ENCODE measurements around the gene SLC26A1. TPM values are rescaled to one million over a fixed set of nuclear protein-coding genes. Genes with fewer than 3 reads are reported as not detected.

The SLC26A1 gene
- total and polyA plus RNA-seq, 2 of the 13 experiments (the other 11 are each of a cell fraction or from before 2014, with no cell fraction given) = 5.4 to 22.9 TPM

DNA sequence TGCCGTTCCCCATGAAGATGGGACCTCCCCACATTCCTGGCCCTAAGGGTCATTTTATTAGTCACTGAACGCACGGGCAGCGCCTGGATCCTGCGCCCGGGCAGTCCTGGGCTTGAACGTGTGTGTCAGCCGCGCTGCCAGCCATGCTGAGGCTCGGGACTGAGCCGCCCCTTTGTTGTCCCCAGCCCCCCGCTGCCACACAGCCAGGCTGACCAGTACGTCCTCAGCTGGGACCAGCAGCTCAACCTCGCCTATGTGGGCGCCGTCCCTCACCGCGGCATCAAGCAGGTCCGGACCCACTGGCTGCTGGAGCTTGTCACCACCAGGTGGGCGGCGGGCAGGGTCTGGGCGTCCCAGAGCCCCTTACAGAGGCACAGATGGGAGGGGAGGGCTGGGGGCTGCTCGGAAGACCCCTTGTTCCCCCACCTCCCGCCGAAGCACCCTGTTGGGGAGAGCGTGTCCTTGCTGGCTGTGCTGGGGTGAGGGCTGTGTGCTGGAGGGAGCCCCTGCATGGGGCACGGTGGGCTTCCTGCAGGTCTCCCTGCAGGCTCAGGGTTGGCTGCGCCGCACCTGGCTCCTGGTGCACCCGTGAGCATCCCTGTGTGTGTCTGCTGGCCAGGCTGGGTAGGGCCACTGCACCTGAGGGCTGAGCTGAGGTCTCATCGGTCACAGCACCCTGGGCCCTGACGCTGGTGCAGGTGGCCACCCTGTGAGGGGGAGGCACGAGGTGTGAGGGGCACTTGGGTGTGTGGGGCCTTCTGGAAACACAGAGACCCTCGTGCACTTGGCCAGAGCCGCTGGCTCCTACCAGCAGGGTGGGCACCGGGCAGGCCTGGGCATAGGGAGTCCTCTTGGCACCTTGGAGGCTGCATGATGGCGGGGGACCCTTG lies 5.3 kb downstream of the SLC26A1 start (continued):
- no peak for TF ChIP-seq EP300 (IDR thresholded peaks at IDR 0.05; ENCODE audit: low read depth in 2 of 2, low read length in 2 of 2)
- TF ChIP-seq EP300 (CRISPR knock-in tag; IDR thresholded peaks at IDR 0.05; ENCODE audit: borderline replicate concordance) = no peak
- TF ChIP-seq ZEB1 (IDR thresholded peaks at IDR 0.05; ENCODE audit: insufficient replicate concordance, low read depth) = no peak
- TF ChIP-seq ZBTB33 (CRISPR knock-in tag; IDR thresholded peaks at IDR 0.05) = peak; percentile 51; the same call in 1 of the 2 replicates
- no peak for TF ChIP-seq TCF7L2 (IDR thresholded peaks at IDR 0.05; ENCODE audit: low read depth, low read length)
- no peak for TF ChIP-seq JARID2 (CRISPR knock-in tag; IDR thresholded peaks at IDR 0.05; ENCODE audit: insufficient replicate concordance)
- TF ChIP-seq MED1 (CRISPR knock-in tag; IDR thresholded peaks at IDR 0.05) = 0 out of 2 replicates have a peak, but pooled peaks have one; percentile 17
- peak; percentile 35; the same call in 1 of the 2 replicates for TF ChIP-seq BORCS8-MEF2B (CRISPR knock-in tag; IDR thresholded peaks at IDR 0.05)
- TF ChIP-seq ZNF605 (CRISPR knock-in tag; IDR thresholded peaks at IDR 0.05) = no peak
- no peak; the same call in 1 of the 2 replicates for TF ChIP-seq ZNF326 (CRISPR knock-in tag; IDR thresholded peaks at IDR 0.05; ENCODE audit: borderline replicate concordance)
- TF ChIP-seq STAT6 (CRISPR knock-in tag; IDR thresholded peaks at IDR 0.05; ENCODE audit: borderline replicate concordance) = no peak
- peak; percentile 18; the same call in 1 of the 2 replicates for TF ChIP-seq UBTF (CRISPR knock-in tag; IDR thresholded peaks at IDR 0.05)
- no peak for TF ChIP-seq ARID4A (CRISPR knock-in tag; IDR thresholded peaks at IDR 0.05; ENCODE audit: borderline replicate concordance)
- no peak for TF ChIP-seq FIP1L1 (IDR thresholded peaks at IDR 0.05; ENCODE audit: borderline replicate concordance, insufficient read depth, low read depth, low read length)
- no peak for TF ChIP-seq ZNF607 (CRISPR knock-in tag; IDR thresholded peaks at IDR 0.05; ENCODE audit: borderline replicate concordance)
- TF ChIP-seq ZNF549 (CRISPR knock-in tag; IDR thresholded peaks at IDR 0.05) = no peak

Measured in HepG2 (cell line).